Left forelimb (tissue), 1 donor: ENCODE measurements around the gene KDM5B.

Experiments
- DNase-seq: peaks from one replicate; pipeline ENCODE4 v3.0.0-alpha.2; 2018; ENCODE audit warnings: low spot score

Gene KDM5B

GRCh38 chr1:202685641-202686040 is 122.6 kb downstream of the KDM5B start:
- DNase-seq, result no peak

GRCh38 chr1:202684716-202685115 is 123.5 kb downstream of the KDM5B start:
- no peak for DNase-seq

- no peak for DNase-seq
These were observed 125.2 kb downstream of the KDM5B start for GRCh38 chr1:202683029-202683428.

- no peak for DNase-seq
These were observed 125.7 kb downstream of the KDM5B start for GRCh38 chr1:202682477-202682876.

GRCh38 chr1:202681736-202682420 is 126.3 kb downstream of the KDM5B start:
- DNase-seq, result no peak

- DNase-seq, result no peak
These were observed 127.5 kb downstream of the KDM5B start for GRCh38 chr1:202680586-202681352.

- DNase-seq, result no peak
These were observed 128.6 kb downstream of the KDM5B start for GRCh38 chr1:202679406-202680177.

- no peak for DNase-seq
These were observed 130.8 kb downstream of the KDM5B start for GRCh38 chr1:202677433-202677832.
